Measurements from ENCODE around the gene ZMIZ1.

The ZMIZ1 gene

GRCh38 chr10:79191951-79192676 lies 123.3 kb downstream of the ZMIZ1 start:
- peak in 2 of 3 donors; percentile 22 to 39 for DNase-seq

- no peak for DNase-seq
Observed at GRCh38 chr10:79192677-79193003, 123.9 kb downstream of the ZMIZ1 start.

GRCh38 chr10:79193694-79194382 lies 125.1 kb downstream of the ZMIZ1 start:
- no peak for DNase-seq

GRCh38 chr10:79195091-79195923 lies 126.5 kb downstream of the ZMIZ1 start:
- peak; percentile 83 to 92 (median 88) for DNase-seq

GRCh38 chr10:79196470-79197461 lies 128.0 kb downstream of the ZMIZ1 start:
- DNase-seq: peak; percentile 71 to 89 (median 75)

- no peak for DNase-seq
Observed at GRCh38 chr10:79197558-79197957, 128.8 kb downstream of the ZMIZ1 start.

- peak; percentile 38 to 55 (median 39) for DNase-seq
Observed at GRCh38 chr10:79200346-79200745, 131.6 kb downstream of the ZMIZ1 start.

- no peak for DNase-seq
Observed at GRCh38 chr10:79201706-79202105, 132.9 kb downstream of the ZMIZ1 start.

GRCh38 chr10:79202188-79203013 lies 133.6 kb downstream of the ZMIZ1 start:
- DNase-seq: peak; percentile 60 to 82 (median 69)

- DNase-seq: no peak
Observed at GRCh38 chr10:79203014-79203644, 134.4 kb downstream of the ZMIZ1 start.

GRCh38 chr10:79203833-79204232 lies 135.1 kb downstream of the ZMIZ1 start:
- DNase-seq: no peak

- DNase-seq: no peak
Observed at GRCh38 chr10:79206300-79207095, 137.7 kb downstream of the ZMIZ1 start.

- DNase-seq: no peak
Observed at GRCh38 chr10:79207096-79207357, 138.3 kb downstream of the ZMIZ1 start.

- DNase-seq: no peak
Observed at GRCh38 chr10:79207726-79208125, 139.0 kb downstream of the ZMIZ1 start.

GRCh38 chr10:79208251-79208983 lies 139.7 kb downstream of the ZMIZ1 start:
- DNase-seq: no peak

- no peak for DNase-seq
Observed at GRCh38 chr10:79209340-79209739, 140.6 kb downstream of the ZMIZ1 start.

GRCh38 chr10:79209831-79210230 lies 141.1 kb downstream of the ZMIZ1 start:
- no peak for DNase-seq

GRCh38 chr10:79210672-79211071 lies 141.9 kb downstream of the ZMIZ1 start:
- DNase-seq: no peak

GRCh38 chr10:79211616-79212015 lies 142.8 kb downstream of the ZMIZ1 start:
- no peak for DNase-seq

- DNase-seq: no peak
Observed at GRCh38 chr10:79215531-79215930, 146.8 kb downstream of the ZMIZ1 start.

Data from suppressor macrophage treated with lipopolysaccharide for 1 hour (primary cell).